GM12801 (cell line): ENCODE results near the gene SPTLC2.

Experiments used
- CTCF ChIP-seq: IDR thresholded peaks from one replicate; pipeline ENCODE4 v1.5.1; 2011; ENCODE audit warnings: control low read depth; ENCODE audit not compliant: insufficient read length; ENCODE audit errors: extremely low read depth

SPTLC2 gene

GRCh38 chr14:77648520-77649200 is 32.2 kb upstream of the SPTLC2 start:
- no peak for TF ChIP-seq CTCF

- TF ChIP-seq CTCF = no peak
Observed at GRCh38 chr14:77647853-77648252, 31.4 kb upstream of the SPTLC2 start.

- no peak for TF ChIP-seq CTCF
Observed at GRCh38 chr14:77646907-77647306, 30.5 kb upstream of the SPTLC2 start.

- no peak for TF ChIP-seq CTCF
Observed at GRCh38 chr14:77645520-77646230, 29.2 kb upstream of the SPTLC2 start.

- no peak for TF ChIP-seq CTCF
Observed at GRCh38 chr14:77642407-77642806, 26.0 kb upstream of the SPTLC2 start.

GRCh38 chr14:77641534-77642341 is 25.3 kb upstream of the SPTLC2 start:
- TF ChIP-seq CTCF = no peak
